ENCODE data around the gene CAMK2N1. TPM values are rescaled to one million over a fixed set of nuclear protein-coding genes. Genes with fewer than 3 reads are reported as not detected.

CAMK2N1 gene
- polyA plus RNA-seq, 1 experiment: 83.1 TPM

GRCh38 chr1:20505488-20505887 is 19.5 kb upstream of the CAMK2N1 start:
- Histone ChIP-seq H3K9me3 (ENCODE audit: control insufficient read depth, insufficient read depth, low read length) (no peaks in the 10 kb centered on the region; the same call in 1 of the 2 replicates), H3K27me3 (ENCODE audit: control insufficient read depth, insufficient read depth, low read length) (no peaks in the 10 kb centered on the region), H3K4me3 (ENCODE audit: low read depth, low read length) (no peak overlapping the region), H3K27ac (ENCODE audit: low read depth, low read length) (peak overlapping the region; percentile 11)
- no peak for TF ChIP-seq CTCF (IDR thresholded peaks at IDR 0.05; ENCODE audit: low read depth, low read length)
- DNase-seq (ENCODE audit: low read depth, low spot score): no peak
- CTCF ChIA-PET: interaction anchor here (0.8 to 1.1 kb wide), 2 partner anchors 11 to 293 kb away, joined by 4 to 7 read pairs; no protein-coding TSS in a partner anchor
- POLR2A ChIA-PET: interaction anchor here (0.6 kb wide), 1 partner anchor 353 kb away, joined by 3 read pairs; no protein-coding TSS in a partner anchor

DNA sequence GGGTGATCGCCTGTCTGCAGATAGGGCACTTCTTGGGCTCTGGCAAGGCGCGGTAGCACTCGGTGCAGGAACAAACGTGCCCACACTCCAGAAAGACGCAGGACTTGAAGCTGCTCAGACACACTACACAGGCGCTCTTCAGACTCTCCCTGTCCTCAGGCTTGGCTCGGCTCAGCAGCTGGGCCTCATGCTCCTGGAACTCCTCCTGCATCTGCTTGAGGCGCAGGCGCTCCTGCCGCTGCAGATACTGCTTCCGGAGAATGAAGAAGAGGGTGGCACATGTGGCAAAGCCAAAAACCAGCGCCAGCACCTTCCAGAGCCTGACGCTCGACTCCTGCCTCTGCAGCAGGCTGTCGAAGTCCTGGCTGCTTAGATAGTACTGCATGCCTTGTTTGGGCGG is 14.7 kb upstream of the CAMK2N1 start:
- Histone ChIP-seq H3K27ac (ENCODE audit: low read depth, low read length) (no peak overlapping the region), H3K9me3 (ENCODE audit: control insufficient read depth, insufficient read depth, low read length) (no peaks in the 10 kb centered on the region), H3K4me3 (ENCODE audit: low read depth, low read length) (no peak overlapping the region), H3K27me3 (ENCODE audit: control insufficient read depth, insufficient read depth, low read length) (no peaks in the 10 kb centered on the region)
- no peak for TF ChIP-seq CTCF (IDR thresholded peaks at IDR 0.05; ENCODE audit: low read depth, low read length)
- no peak for DNase-seq (ENCODE audit: low read depth, low spot score)
- ChIA-PET POLR2A (no interaction called here), CTCF (interaction anchor here (1.0 kb wide), 1 partner anchor 583 kb away, joined by 3 read pairs; no protein-coding TSS in a partner anchor)

DNA sequence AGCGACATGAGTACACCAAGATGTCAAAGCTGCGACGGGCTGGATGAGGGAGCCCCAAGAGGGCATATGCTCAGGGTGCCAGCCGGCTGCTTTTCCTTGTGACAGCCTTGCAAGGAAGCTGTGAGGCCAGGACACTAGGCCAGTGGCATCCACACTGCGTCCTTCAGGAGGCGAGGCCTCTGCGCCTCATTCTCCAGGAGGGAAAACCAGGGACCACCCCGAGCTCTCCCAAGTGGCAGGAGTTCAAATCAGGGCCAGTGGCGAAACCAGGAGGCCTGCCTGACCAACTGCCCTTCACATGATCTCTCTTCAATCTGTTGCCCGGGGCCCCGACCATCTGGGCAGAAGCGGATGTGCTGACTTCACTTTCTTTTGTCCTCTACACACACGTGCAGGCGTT is 13.7 kb upstream of the CAMK2N1 start:
- Histone ChIP-seq H3K27ac (ENCODE audit: low read depth, low read length) (no peak overlapping the region), H3K27me3 (ENCODE audit: control insufficient read depth, insufficient read depth, low read length) (no peaks in the 10 kb centered on the region), H3K4me3 (ENCODE audit: low read depth, low read length) (no peak overlapping the region), H3K9me3 (ENCODE audit: control insufficient read depth, insufficient read depth, low read length) (no peaks in the 10 kb centered on the region)
- no peak for DNase-seq (ENCODE audit: low read depth, low spot score)
- POLR2A ChIA-PET: no interaction called here
- no peak for TF ChIP-seq CTCF (IDR thresholded peaks at IDR 0.05; ENCODE audit: low read depth, low read length)
- CTCF ChIA-PET: interaction anchor here (0.6 to 1.0 kb wide), 2 partner anchors 287 to 582 kb away, joined by 3 to 4 read pairs; no protein-coding TSS in a partner anchor

DNA sequence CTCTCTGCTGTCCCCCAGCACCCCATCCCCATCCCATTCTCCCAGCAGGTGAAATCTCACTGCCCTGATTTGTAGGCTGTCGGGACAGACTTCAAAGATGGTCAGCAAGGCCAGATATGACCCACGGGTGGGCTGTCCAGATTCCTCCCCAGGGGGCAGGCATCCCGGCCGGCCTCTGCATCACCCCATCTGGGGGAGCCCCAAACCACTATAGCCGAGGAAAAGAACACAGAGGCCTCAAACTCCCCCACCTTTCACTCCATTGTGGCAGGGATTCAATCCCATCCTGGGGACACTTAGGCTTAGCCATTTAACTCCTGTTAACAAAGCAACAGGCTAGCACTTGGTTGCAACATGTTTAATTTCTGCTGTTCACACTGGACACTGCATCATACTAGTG is 13.1 kb upstream of the CAMK2N1 start:
- POLR2A ChIA-PET: no interaction called here

More for the DNA sequence above, 13.1 kb upstream of the CAMK2N1 start:
- no peak for DNase-seq (ENCODE audit: low read depth, low spot score)
- Histone ChIP-seq H3K4me3 (ENCODE audit: low read depth, low read length) (no peak overlapping the region), H3K27me3 (ENCODE audit: control insufficient read depth, insufficient read depth, low read length) (no peaks in the 10 kb centered on the region), H3K9me3 (ENCODE audit: control insufficient read depth, insufficient read depth, low read length) (no peaks in the 10 kb centered on the region), H3K27ac (ENCODE audit: low read depth, low read length) (no peak overlapping the region)
- TF ChIP-seq CTCF (IDR thresholded peaks at IDR 0.05; ENCODE audit: low read depth, low read length): no peak
- CTCF ChIA-PET: interaction anchor here (1.8 kb wide), 1 partner anchor 286 kb away, joined by 8 read pairs; no protein-coding TSS in a partner anchor

All from AG04450 (cell line).